ENCODE data around the gene ZNF444. TPM values are rescaled to one million over a fixed set of nuclear protein-coding genes. Genes with fewer than 3 reads are reported as not detected.

Gene ZNF444
- total and polyA plus RNA-seq, 2 of the 4 experiments (the other 2 are of a cell fraction) = 2.5 to 20.3 TPM

GRCh38 chr19:56150358-56150757 is 9.3 kb downstream of the ZNF444 start:
- H3K27ac ChIP-seq (ENCODE audit: insufficient read depth, low read length) = no peak overlapping the region
- no peak overlapping the region for H4K5ac ChIP-seq (ENCODE audit: low read depth, low read length)
- TF ChIP-seq CHD1 (IDR thresholded peaks at IDR 0.05; ENCODE audit: low read depth, low read length) = no peak
- TF ChIP-seq CTCF (conservative IDR thresholded peaks at IDR 0.05; ENCODE audit: low read depth, low read length) = no peak
- no peak for TF ChIP-seq CEBPB (IDR thresholded peaks at IDR 0.05; ENCODE audit: low read depth, low read length)
- TF ChIP-seq FOS (IDR thresholded peaks at IDR 0.05; ENCODE audit: low read depth, low read length) = no peak
- no peak for TF ChIP-seq MXI1 (IDR thresholded peaks at IDR 0.05; ENCODE audit: borderline replicate concordance, low read depth, low read length)
- TF ChIP-seq RAD21 (IDR thresholded peaks at IDR 0.05; ENCODE audit: low read length) = no peak
- no peak for TF ChIP-seq USF2 (IDR thresholded peaks at IDR 0.05; ENCODE audit: low read depth, low read length)
- TF ChIP-seq RCOR1 (IDR thresholded peaks at IDR 0.05; ENCODE audit: insufficient replicate concordance, low read length) = no peak
- no peak for TF ChIP-seq BHLHE40 (IDR thresholded peaks at IDR 0.05; ENCODE audit: low read depth, low read length)
- TF ChIP-seq RFX5 (IDR thresholded peaks at IDR 0.05; ENCODE audit: low read depth, low read length) = no peak
- TF ChIP-seq MAFK (IDR thresholded peaks at IDR 0.05; ENCODE audit: low read depth, low read length) = no peak
- TF ChIP-seq MAZ (IDR thresholded peaks at IDR 0.05; ENCODE audit: borderline replicate concordance, low read depth, low read length) = no peak
- TF ChIP-seq SMC3 (IDR thresholded peaks at IDR 0.05; ENCODE audit: low read depth, low read length) = no peak
- TF ChIP-seq NFE2L2 (IDR thresholded peaks at IDR 0.05; ENCODE audit: low read depth, low read length) = no peak
- TF ChIP-seq POLR2A (IDR thresholded peaks at IDR 0.05; ENCODE audit: low read depth, low read length) = no peak
- TF ChIP-seq ELK1 (IDR thresholded peaks at IDR 0.05; ENCODE audit: borderline replicate concordance, low read depth, low read length) = no peak
- H3K79me1 ChIP-seq (ENCODE audit: low read depth in 1 of 2, low read length in 2 of 2) = peaks cover 25 to 32% of the 10 kb centered on the region in 2 experiments
- ChIA-PET CTCF (no interaction called here), POLR2A (ENCODE audit: unreplicated experiment) (no interaction called here)
- DNase-seq (no peak), ATAC-seq (ENCODE audit: low read depth) (no peak)
- no peak overlapping the region for H3K9ac ChIP-seq (ENCODE audit: low read depth, low read length)
- intact Hi-C loops (cut with micrococcal nuclease) (no loop called here), in situ Hi-C loops (cut with MboI; ENCODE audit: low sequenced_read_pairs) (no loop called here), dilution Hi-C loops (cut with HindIII; ENCODE audit: low sequenced_read_pairs, unreplicated experiment) (no loop called here)
- no peaks in the 10 kb centered on the region for H3K27me3 ChIP-seq (ENCODE audit: control insufficient read depth, insufficient read depth, low read length)
- peaks cover 5% of the 10 kb centered on the region; the same call in 1 of the 2 replicates for H3K4me1 ChIP-seq (ENCODE audit: control insufficient read depth, insufficient read depth, low read length)
- H2BK15ac ChIP-seq (ENCODE audit: low read depth, low read length) = no peak overlapping the region
- H3K36me3 ChIP-seq (ENCODE audit: control insufficient read depth, insufficient read depth, low read length) = peaks cover 36% of the 10 kb centered on the region
- no peak overlapping the region for H3K14ac ChIP-seq (replicated peaks; ENCODE audit: low read depth, low read length)
- H3K56ac ChIP-seq (ENCODE audit: extremely low read depth, insufficient read depth, low read length) = no peak overlapping the region
- H2AFZ ChIP-seq (replicated peaks; ENCODE audit: low read length, poor library complexity) = no peak overlapping the region
- no peak overlapping the region for H4K8ac ChIP-seq (ENCODE audit: low read depth in 2 of 2, low read length in 2 of 2)
- no TSS peak for BruUV-seq (replicated peaks)
- no peak overlapping the region for H3K18ac ChIP-seq (ENCODE audit: low read depth, low read length)
- H2AK9ac ChIP-seq (replicated peaks; ENCODE audit: low read depth, low read length, poor library complexity) = no peak overlapping the region
- no peak overlapping the region for H3K4me2 ChIP-seq (ENCODE audit: low read depth, low read length)
- H4K91ac ChIP-seq (ENCODE audit: insufficient read depth, low read depth, low read length) = no peak overlapping the region
- no peak overlapping the region for H2AK5ac ChIP-seq (ENCODE audit: low read depth, low read length)
- no peak overlapping the region for H2BK5ac ChIP-seq (ENCODE audit: low read depth, low read length, poor library complexity, severe bottlenecking)
- H3K4ac ChIP-seq (ENCODE audit: low read depth, low read length) = no peak overlapping the region
- no peak overlapping the region for H2BK120ac ChIP-seq (ENCODE audit: low read depth, low read length)
- no peak overlapping the region for H2BK20ac ChIP-seq (ENCODE audit: low read depth, low read length)
- H4K20me1 ChIP-seq (ENCODE audit: insufficient read depth, low read length) = peaks cover 28% of the 10 kb centered on the region
- no CpG with 5 or more reads among the region's 11 CpGs for WGBS, 2 experiments (ENCODE audit: extremely low coverage in 2 of 2, insufficient read length in 1 of 2)
- no peak overlapping the region for H3K4me3 ChIP-seq (ENCODE audit: insufficient read depth, low read depth, low read length)
- no peaks in the 10 kb centered on the region for H3K9me3 ChIP-seq (ENCODE audit: control insufficient read depth, insufficient read depth, low read length)
- peaks cover 10% of the 10 kb centered on the region; the same call in 1 of the 2 replicates for H3K9me1 ChIP-seq (ENCODE audit: insufficient read depth, low read length)
- no peak overlapping the region for H3K23ac ChIP-seq (ENCODE audit: low read depth, low read length)
